Transverse colon (tissue), 4 donors: ENCODE results near the gene EDEM1. TPM values are rescaled to one million over a fixed set of nuclear protein-coding genes. Genes with fewer than 3 reads are reported as not detected.

Experiments
- DNase-seq: peaks from one replicate; pipeline ENCODE4 v3.0.0-alpha.2; 2019
- H3K27ac ChIP-seq, 4 donors: fragments of 200-600 bp; sonication (generic); 2 replicates each; pipeline ENCODE4 v1.5.1; 2016 to 2018; ENCODE audit warnings: inconsistent platforms in 4 of 4
- H3K27me3 ChIP-seq: fragments of 200-600 bp; sonication (generic); 2 replicates; pipeline ENCODE4 v1.5.1; 2017; ENCODE audit warnings: inconsistent platforms
- H3K36me3 ChIP-seq, 4 donors: fragments of 200-600 bp; sonication (generic); 2 replicates each; pipeline ENCODE4 v1.5.1; 2017 to 2019; ENCODE audit warnings: inconsistent platforms in 4 of 4
- H3K4me1 ChIP-seq, 4 donors: fragments of 200-600 bp; sonication (generic); 2 replicates each; pipeline ENCODE4 v1.5.1; 2017 to 2020; ENCODE audit warnings: inconsistent platforms in 4 of 4
- H3K4me3 ChIP-seq, 4 donors: fragments of 200-600 bp; sonication (generic); 1 replicate in 1 of 4; 2 replicates in 3 of 4; pipeline versions ENCODE4 v1.5.1 to v1.6.1; 2017 to 2019; ENCODE audit warnings: inconsistent platforms in 4 of 4
- H3K9me3 ChIP-seq, 2 donors: fragments of 200-600 bp; sonication (generic); 2 replicates each; pipeline ENCODE4 v1.5.1; 2017 to 2019; ENCODE audit warnings: inconsistent platforms in 2 of 2
- EP300 ChIP-seq: sonication (generic); formaldehyde crosslinking; IDR thresholded peaks from one replicate; pipeline ENCODE4 v1.6.1; 2017; ENCODE audit warnings: antibody characterized with exemption, low read depth
- POLR2A ChIP-seq: fragments of 450-650 bp; IDR thresholded peaks from one replicate; pipeline ENCODE4 v1.6.1; 2016; ENCODE audit warnings: antibody characterized with exemption, mild to moderate bottlenecking, moderate library complexity
- POLR2AphosphoS5 ChIP-seq, 3 donors: sonication (generic); formaldehyde crosslinking; IDR thresholded peaks; one replicate each; pipeline ENCODE4 v1.6.1; 2016; ENCODE audit warnings: antibody characterized with exemption in 3 of 3
- WGBS, 2 donors: methylation state at CpG; one replicate each; pipeline ENCODE4 v1.1.5; 2018; ENCODE audit warnings: low coverage in 1 of 2; 5-methylcytosine and 5-hydroxymethylcytosine counted together
- in situ Hi-C, 4 donors: fragments of 200-750 bp; cut with MboI; loops; one replicate each; pipeline versions ENCODE4 v1.15.0 to v1.15.1; 2017; ENCODE audit warnings: low sequenced_read_pairs in 3 of 4, low pct_ligation_motif_present in 1 of 4, low pct_unique_long_range_greater_than_20kb in 1 of 4
- intact Hi-C: fragments of 100-400 bp; cut with DNase I; formaldehyde crosslinking; loops from one replicate; pipeline ENCODE4 v1.15.1; 2023; ENCODE audit warnings: low total_unique reads
- total RNA-seq, 4 donors: library from RNA; depleted of rRNA; stranded (reverse); fragments of >200 nt; gene quantifications; one replicate each; pipeline ENCODE4 v1.1.0, GENCODE V29; 2016
- TF ChIP-seq, protein P1 (sequence below), 5 experiments: fragments of 200-600 bp in 3 of 5; fragments of 450-650 bp in 2 of 5; sonication (generic) in 3 of 5; IDR thresholded peaks; 1 replicate in 2 of 5; 2 replicates in 3 of 5; pipeline ENCODE4 v1.5.1; 2016 to 2017; ENCODE audit warnings: antibody characterized with exemption in 5 of 5, inconsistent platforms in 3 of 5, mild to moderate bottlenecking in 2 of 5, moderate library complexity in 1 of 5

EDEM1 gene
- 100 to 1,000 TPM in 1 of 4 donors, 10 to 100 TPM in 3; 27.3 to 312 (median 42.3) TPM for total RNA-seq

DNA sequence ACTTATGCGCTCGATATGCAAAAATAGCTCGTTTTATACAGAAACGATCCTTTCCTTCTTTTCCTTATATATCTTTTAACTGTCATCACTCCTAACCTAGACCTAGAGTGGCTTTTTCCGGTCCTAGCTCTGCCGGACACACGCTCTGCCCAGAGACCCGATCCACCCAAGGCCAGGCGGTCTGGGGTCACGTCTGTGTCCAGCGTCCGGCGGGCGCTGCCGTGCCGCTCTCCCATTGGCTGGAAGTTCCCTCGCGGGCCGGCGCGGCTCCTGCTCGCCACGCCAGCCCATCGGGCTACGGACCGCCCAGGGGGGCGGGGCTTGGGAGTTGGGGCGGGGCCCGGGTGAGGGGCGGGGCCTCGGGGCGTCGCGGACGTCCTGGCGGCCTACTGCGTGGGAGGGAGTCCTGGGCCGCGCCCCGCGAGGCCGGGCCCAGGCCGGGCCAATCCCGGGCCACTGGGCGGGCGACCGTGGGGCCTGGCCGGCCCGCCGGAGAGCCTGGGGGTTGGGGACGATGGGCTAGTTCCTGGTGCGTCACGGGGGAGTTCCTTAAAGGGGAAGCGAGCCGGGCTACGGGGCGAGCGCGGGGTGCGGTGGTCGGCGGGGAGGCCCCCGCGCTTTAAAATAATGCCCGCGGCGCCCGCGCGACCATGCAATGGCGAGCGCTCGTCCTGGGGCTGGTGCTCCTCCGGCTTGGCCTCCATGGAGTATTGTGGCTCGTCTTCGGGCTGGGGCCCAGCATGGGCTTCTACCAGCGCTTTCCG lies at the start of gene EDEM1:
TSS of gene EDEM1 (plus strand) at position 552 of the 764 bp plus-strand sequence. CDS start at position 651, 99 bp downstream.
- Histone ChIP-seq H3K4me3 (peak within 1 kb of the TSS; percentile 96 to 100 (median 98)), H3K27me3 (no peaks in the 10 kb centered on the region), H3K9me3 (no peaks in the 10 kb centered on the region), H3K4me1 (peaks cover 10 to 51% (median 16%) of the 10 kb centered on the region in 4 donors), H3K27ac (peak within 1 kb of the TSS; percentile 98 to 100 (median 98)), H3K36me3 (no peaks in the 10 kb centered on the region)
- intact Hi-C loops = loop anchor here (5.0 kb wide), 1 partner anchor 65 kb away; the partner anchor contains the start of gene ARL8B
- TF ChIP-seq EP300 (no peak), POLR2A (peak; percentile 84), POLR2AphosphoS5 (IDR thresholded peaks at IDR 0.05) (peak; percentile 81 to 85 (median 84))
- TF ChIP-seq, protein P1, sequence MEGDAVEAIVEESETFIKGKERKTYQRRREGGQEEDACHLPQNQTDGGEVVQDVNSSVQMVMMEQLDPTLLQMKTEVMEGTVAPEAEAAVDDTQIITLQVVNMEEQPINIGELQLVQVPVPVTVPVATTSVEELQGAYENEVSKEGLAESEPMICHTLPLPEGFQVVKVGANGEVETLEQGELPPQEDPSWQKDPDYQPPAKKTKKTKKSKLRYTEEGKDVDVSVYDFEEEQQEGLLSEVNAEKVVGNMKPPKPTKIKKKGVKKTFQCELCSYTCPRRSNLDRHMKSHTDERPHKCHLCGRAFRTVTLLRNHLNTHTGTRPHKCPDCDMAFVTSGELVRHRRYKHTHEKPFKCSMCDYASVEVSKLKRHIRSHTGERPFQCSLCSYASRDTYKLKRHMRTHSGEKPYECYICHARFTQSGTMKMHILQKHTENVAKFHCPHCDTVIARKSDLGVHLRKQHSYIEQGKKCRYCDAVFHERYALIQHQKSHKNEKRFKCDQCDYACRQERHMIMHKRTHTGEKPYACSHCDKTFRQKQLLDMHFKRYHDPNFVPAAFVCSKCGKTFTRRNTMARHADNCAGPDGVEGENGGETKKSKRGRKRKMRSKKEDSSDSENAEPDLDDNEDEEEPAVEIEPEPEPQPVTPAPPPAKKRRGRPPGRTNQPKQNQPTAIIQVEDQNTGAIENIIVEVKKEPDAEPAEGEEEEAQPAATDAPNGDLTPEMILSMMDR (IDR thresholded peaks at IDR 0.05) = no peak
- peak; percentile 97 for DNase-seq
- 0% methylated on average over 2 to 57 of the region's 78 CpGs for WGBS, 2 donors
- in situ Hi-C loops = no loop called here

- in situ Hi-C loops = no loop called here
- 55 to 57% methylated on average over 4 to 5 of the region's 5 CpGs for WGBS, 2 donors
Observed at GRCh38 chr3:5138214-5138981, 49.1 kb upstream of the EDEM1 start.

DNA sequence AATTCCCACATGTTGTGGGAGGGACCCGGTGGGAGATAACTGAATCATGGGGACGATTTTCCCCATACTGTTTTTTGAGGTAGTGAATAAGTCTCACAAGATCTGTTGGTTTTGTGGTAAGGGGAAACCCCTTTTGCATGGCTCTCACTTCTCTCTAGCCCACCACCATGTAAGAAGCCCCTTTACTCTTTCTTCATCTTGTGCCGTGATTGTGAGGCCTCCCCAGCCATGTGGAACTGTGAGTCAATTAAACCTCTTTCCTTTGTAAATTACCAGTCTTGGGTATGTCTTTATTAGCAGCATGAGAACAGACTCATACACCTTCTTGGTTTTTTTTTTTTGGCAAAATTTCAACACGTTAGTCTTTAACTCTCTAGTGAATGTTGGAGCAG lies 47.3 kb upstream of the EDEM1 start:
- Histone ChIP-seq H3K4me1 (peaks cover 11 to 58% (median 19%) of the 10 kb centered on the region in 4 donors), H3K9me3 (no peaks in the 10 kb centered on the region), H3K27ac (no peak overlapping the region), H3K4me3 (no peak overlapping the region), H3K36me3 (no peaks in the 10 kb centered on the region), H3K27me3 (no peaks in the 10 kb centered on the region)
- intact Hi-C loops (no loop called here), in situ Hi-C loops (no loop called here)
- TF ChIP-seq POLR2A (no peak), POLR2AphosphoS5 (IDR thresholded peaks at IDR 0.05) (no peak)
- TF ChIP-seq, protein P1 (IDR thresholded peaks at IDR 0.05) = no peak
- no peak for DNase-seq
- WGBS, 2 donors = 71 to 97% methylated on average over 4 of the region's 4 CpGs

More at GRCh38 chr3:5138214-5138981, 49.1 kb upstream of the EDEM1 start:
- Histone ChIP-seq H3K27ac (peak overlapping the region in 1 of 4 donors; percentile 1), H3K4me1 (peaks cover 15 to 48% (median 24%) of the 10 kb centered on the region in 4 donors), H3K36me3 (no peaks in the 10 kb centered on the region), H3K4me3 (no peak overlapping the region), H3K27me3 (no peaks in the 10 kb centered on the region), H3K9me3 (no peaks in the 10 kb centered on the region)
- no peak for DNase-seq
- TF ChIP-seq EP300 = no peak
- TF ChIP-seq, protein P1 (IDR thresholded peaks at IDR 0.05) = no peak
- TF ChIP-seq POLR2AphosphoS5 (IDR thresholded peaks at IDR 0.05) = no peak
- no peak for TF ChIP-seq POLR2A
- intact Hi-C loops = no loop called here

GRCh38 chr3:5140839-5141238 lies 46.7 kb upstream of the EDEM1 start:
- TF ChIP-seq POLR2A (no peak), POLR2AphosphoS5 (IDR thresholded peaks at IDR 0.05) (no peak), EP300 (no peak)
- TF ChIP-seq, protein P1 (IDR thresholded peaks at IDR 0.05) = no peak
- in situ Hi-C loops = no loop called here
- no peak for DNase-seq
- no peaks in the 10 kb centered on the region for H3K27me3 ChIP-seq
- H3K9me3 ChIP-seq = no peaks in the 10 kb centered on the region
- H3K27ac ChIP-seq = no peak overlapping the region
- WGBS, 2 donors = 80 to 90% methylated on average over 2 to 6 of the region's 6 CpGs
- no peak overlapping the region for H3K4me3 ChIP-seq
- intact Hi-C loops = no loop called here
- H3K4me1 ChIP-seq = peaks cover 11 to 58% (median 19%) of the 10 kb centered on the region in 4 donors
- H3K36me3 ChIP-seq = no peaks in the 10 kb centered on the region
